ENCODE measurements around the gene OLFML2B. TPM values are rescaled to one million over a fixed set of nuclear protein-coding genes. Genes with fewer than 3 reads are reported as not detected.

Gene OLFML2B
- total and polyA plus RNA-seq, 2 of the 13 experiments (the other 11 are each of a cell fraction or from before 2014, with no cell fraction given), result not detected

DNA sequence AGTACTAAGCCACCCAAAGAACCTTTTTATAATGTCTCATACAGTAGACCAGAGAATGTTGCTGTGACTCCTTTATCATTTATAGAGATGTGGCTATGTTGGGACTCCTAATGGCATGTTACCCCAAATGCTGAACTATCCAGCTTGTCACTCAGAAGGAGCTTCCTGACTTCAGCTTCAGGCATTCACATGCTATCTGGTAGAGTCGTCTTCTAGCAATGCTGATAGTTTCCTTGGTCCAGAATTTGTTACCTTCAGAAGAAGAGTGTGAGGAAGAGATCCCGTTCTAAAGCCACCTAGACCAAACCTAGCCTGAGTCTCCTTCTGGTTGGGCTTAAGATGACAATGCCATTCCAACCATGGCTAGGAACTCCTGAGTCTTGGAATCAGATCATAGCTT is 68.1 kb downstream of the OLFML2B start (continued):
- TF ChIP-seq, protein P1, sequence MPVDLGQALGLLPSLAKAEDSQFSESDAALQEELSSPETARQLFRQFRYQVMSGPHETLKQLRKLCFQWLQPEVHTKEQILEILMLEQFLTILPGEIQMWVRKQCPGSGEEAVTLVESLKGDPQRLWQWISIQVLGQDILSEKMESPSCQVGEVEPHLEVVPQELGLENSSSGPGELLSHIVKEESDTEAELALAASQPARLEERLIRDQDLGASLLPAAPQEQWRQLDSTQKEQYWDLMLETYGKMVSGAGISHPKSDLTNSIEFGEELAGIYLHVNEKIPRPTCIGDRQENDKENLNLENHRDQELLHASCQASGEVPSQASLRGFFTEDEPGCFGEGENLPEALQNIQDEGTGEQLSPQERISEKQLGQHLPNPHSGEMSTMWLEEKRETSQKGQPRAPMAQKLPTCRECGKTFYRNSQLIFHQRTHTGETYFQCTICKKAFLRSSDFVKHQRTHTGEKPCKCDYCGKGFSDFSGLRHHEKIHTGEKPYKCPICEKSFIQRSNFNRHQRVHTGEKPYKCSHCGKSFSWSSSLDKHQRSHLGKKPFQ (CRISPR knock-in tag; IDR thresholded peaks at IDR 0.05; ENCODE audit: insufficient replicate concordance), result no peak
- TF ChIP-seq HMGA1 (CRISPR knock-in tag; conservative IDR thresholded peaks at IDR 0.05) (no peak), SALL1 (CRISPR knock-in tag; IDR thresholded peaks at IDR 0.05) (no peak), MIER2 (CRISPR knock-in tag; IDR thresholded peaks at IDR 0.05) (no peak), ZBTB42 (CRISPR knock-in tag; IDR thresholded peaks at IDR 0.05) (no peak), SMAD9 (CRISPR knock-in tag; IDR thresholded peaks at IDR 0.05) (no peak)
- TF ChIP-seq, protein P2, sequence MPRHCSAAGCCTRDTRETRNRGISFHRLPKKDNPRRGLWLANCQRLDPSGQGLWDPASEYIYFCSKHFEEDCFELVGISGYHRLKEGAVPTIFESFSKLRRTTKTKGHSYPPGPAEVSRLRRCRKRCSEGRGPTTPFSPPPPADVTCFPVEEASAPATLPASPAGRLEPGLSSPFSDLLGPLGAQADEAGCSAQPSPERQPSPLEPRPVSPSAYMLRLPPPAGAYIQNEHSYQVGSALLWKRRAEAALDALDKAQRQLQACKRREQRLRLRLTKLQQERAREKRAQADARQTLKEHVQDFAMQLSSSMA (CRISPR knock-in tag; IDR thresholded peaks at IDR 0.05), result no peak

DNA sequence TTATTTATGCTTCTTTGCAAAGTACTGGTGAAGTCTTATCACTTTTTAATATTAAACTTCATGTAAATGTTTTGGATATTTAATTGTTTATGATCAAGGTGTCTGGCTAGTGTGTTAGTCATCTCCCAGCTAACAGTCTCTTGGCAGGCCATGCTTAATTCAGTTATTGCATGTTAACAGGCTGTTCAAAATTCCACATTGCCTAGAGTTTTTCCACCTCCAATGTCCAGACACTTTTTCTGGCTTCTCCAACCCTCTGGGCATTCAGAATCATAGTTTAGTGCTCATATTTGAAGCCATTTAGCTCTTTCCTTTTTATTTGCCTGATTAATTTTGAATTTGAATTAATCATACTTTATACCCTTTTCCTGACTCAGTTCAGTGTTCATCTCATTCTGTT is 69.2 kb downstream of the OLFML2B start:
- Histone ChIP-seq H3K4me1 (ENCODE audit: insufficient read depth, low read length) (no peaks in the 10 kb centered on the region), H2AFZ (ENCODE audit: low read length) (no peak overlapping the region), H4K20me1 (ENCODE audit: insufficient read depth, low read length) (no peaks in the 10 kb centered on the region), H3K9ac (ENCODE audit: insufficient read depth, low read depth, low read length) (no peak overlapping the region), H3K36me3 (replicated peaks in 1 of 2; ENCODE audit: control insufficient read depth in 1 of 2, insufficient read depth in 2 of 2, low read length in 2 of 2) (peaks cover 0 to 7% of the 10 kb centered on the region in 2 experiments; a peak in 4 of 5 replicates), H3K27me3 (ENCODE audit: control insufficient read depth in 1 of 2, insufficient read depth in 2 of 2, low read length in 2 of 2) (no peaks in the 10 kb centered on the region), H3K4me2 (ENCODE audit: low read depth, low read length) (no peak overlapping the region), H3K27ac (ENCODE audit: extremely low read length, insufficient read depth, low read length) (no peak overlapping the region), H3K79me2 (ENCODE audit: insufficient read depth, low read length) (no peaks in the 10 kb centered on the region), H3K9me3 (ENCODE audit: low read length) (no peaks in the 10 kb centered on the region), H3K4me3 (replicated peaks in 1 of 3; ENCODE audit: insufficient read depth in 1 of 3, low read depth in 2 of 3, low read length in 3 of 3) (no peak overlapping the region)
- ChIA-PET POLR2A (no interaction called here), CTCF (ENCODE audit: low intra/inter-chr PET ratio, low total read pairs) (no interaction called here)
- FAIRE-seq (no peak), DNase-seq (ENCODE audit: low spot score) (no peak), ATAC-seq (no peak)
- in situ Hi-C loops (cut with HindIII; ENCODE audit: extremely low pct_ligation_motif_present, low pct_unique_long_range_greater_than_20kb) (no loop called here), intact Hi-C loops (cut with micrococcal nuclease; ENCODE audit: unreplicated experiment) (no loop called here)
- BruUV-seq (replicated peaks), result no TSS peak
- TF ChIP-seq ZNF563 (CRISPR knock-in tag; IDR thresholded peaks at IDR 0.05), result no peak
- TF ChIP-seq RBAK (CRISPR knock-in tag; IDR thresholded peaks at IDR 0.05), result no peak
- TF ChIP-seq, protein P3, sequence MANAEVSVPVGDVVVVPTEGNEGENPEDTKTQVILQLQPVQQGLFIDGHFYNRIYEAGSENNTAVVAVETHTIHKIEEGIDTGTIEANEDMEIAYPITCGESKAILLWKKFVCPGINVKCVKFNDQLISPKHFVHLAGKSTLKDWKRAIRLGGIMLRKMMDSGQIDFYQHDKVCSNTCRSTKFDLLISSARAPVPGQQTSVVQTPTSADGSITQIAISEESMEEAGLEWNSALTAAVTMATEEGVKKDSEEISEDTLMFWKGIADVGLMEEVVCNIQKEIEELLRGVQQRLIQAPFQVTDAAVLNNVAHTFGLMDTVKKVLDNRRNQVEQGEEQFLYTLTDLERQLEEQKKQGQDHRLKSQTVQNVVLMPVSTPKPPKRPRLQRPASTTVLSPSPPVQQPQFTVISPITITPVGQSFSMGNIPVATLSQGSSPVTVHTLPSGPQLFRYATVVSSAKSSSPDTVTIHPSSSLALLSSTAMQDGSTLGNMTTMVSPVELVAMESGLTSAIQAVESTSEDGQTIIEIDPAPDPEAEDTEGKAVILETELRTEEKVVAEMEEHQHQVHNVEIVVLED (CRISPR knock-in tag; IDR thresholded peaks at IDR 0.05; ENCODE audit: borderline replicate concordance), result no peak
- no peak for TF ChIP-seq PHF5A (CRISPR knock-in tag; IDR thresholded peaks at IDR 0.05; ENCODE audit: low read depth, unreplicated experiment)
- no peak for TF ChIP-seq ZBTB3 (CRISPR knock-in tag; IDR thresholded peaks at IDR 0.05; ENCODE audit: borderline replicate concordance, low read depth)
- TF ChIP-seq ZNF274 (CRISPR knock-in tag; IDR thresholded peaks at IDR 0.05), result no peak
- TF ChIP-seq, protein P4, sequence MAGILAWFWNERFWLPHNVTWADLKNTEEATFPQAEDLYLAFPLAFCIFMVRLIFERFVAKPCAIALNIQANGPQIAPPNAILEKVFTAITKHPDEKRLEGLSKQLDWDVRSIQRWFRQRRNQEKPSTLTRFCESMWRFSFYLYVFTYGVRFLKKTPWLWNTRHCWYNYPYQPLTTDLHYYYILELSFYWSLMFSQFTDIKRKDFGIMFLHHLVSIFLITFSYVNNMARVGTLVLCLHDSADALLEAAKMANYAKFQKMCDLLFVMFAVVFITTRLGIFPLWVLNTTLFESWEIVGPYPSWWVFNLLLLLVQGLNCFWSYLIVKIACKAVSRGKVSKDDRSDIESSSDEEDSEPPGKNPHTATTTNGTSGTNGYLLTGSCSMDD (CRISPR knock-in tag; IDR thresholded peaks at IDR 0.05), result no peak
- TF ChIP-seq CAMTA2 (CRISPR knock-in tag; IDR thresholded peaks at IDR 0.05; ENCODE audit: borderline replicate concordance), result no peak
